Measurements from ENCODE around the gene MYO1H. TPM values are rescaled to one million over a fixed set of nuclear protein-coding genes. Genes with fewer than 3 reads are reported as not detected.

MYO1H gene
- total RNA-seq, 2 experiments from 2014 or later = 0.28 to 0.59 TPM

GRCh38 chr12:109487181-109488050, 139.7 kb downstream of the MYO1H start:
- Histone ChIP-seq H3K4me2 (ENCODE audit: low read length) (no peak overlapping the region), H4K20me1 (ENCODE audit: insufficient read depth, low read length) (no peaks in the 10 kb centered on the region), H2AFZ (ENCODE audit: low read length) (no peak overlapping the region), H3K27ac (ENCODE audit: low read depth, low read length, poor library complexity, severe bottlenecking) (no peak overlapping the region), H3K4me3 (ENCODE audit: low read depth, low read length, poor library complexity, severe bottlenecking) (no peak overlapping the region), H3K9me2 (ENCODE audit: insufficient read depth, low read length) (no peaks in the 10 kb centered on the region), H3K79me2 (ENCODE audit: insufficient read depth, low read depth, low read length) (no peaks in the 10 kb centered on the region), H3K4me1 (ENCODE audit: insufficient read depth, low read length, poor library complexity, severe bottlenecking) (no peaks in the 10 kb centered on the region), H3K36me3 (ENCODE audit: insufficient read depth, low read length) (peaks cover 88% of the 10 kb centered on the region), H3K9me3 (ENCODE audit: low read length) (no peaks in the 10 kb centered on the region)
- ChIA-PET CTCF (ENCODE audit: unreplicated experiment) (no interaction called here), POLR2A (no interaction called here)
- DNase-seq (ENCODE audit: low spot score) = no peak
- no TSS peak for BruUV-seq (replicated peaks)
- TF ChIP-seq EZH2phosphoT487 (IDR thresholded peaks at IDR 0.05; ENCODE audit: borderline replicate concordance, low read depth, low read length) (no peak), CTCF (conservative IDR thresholded peaks at IDR 0.05; ENCODE audit: low read length) (no peak)
- intact Hi-C loops (cut with micrococcal nuclease; ENCODE audit: unreplicated experiment) = no loop called here

GRCh38 chr12:109488051-109488665, 140.5 kb downstream of the MYO1H start:
- H3K27ac ChIP-seq (ENCODE audit: low read depth, low read length, poor library complexity, severe bottlenecking) = no peak overlapping the region
- no peaks in the 10 kb centered on the region for H3K9me2 ChIP-seq (ENCODE audit: insufficient read depth, low read length)
- H3K4me1 ChIP-seq (ENCODE audit: insufficient read depth, low read length, poor library complexity, severe bottlenecking) = no peaks in the 10 kb centered on the region
- intact Hi-C loops (cut with micrococcal nuclease; ENCODE audit: unreplicated experiment) = no loop called here
- no peak for DNase-seq (ENCODE audit: low spot score)
- no peak overlapping the region for H2AFZ ChIP-seq (ENCODE audit: low read length)
- no peaks in the 10 kb centered on the region for H3K9me3 ChIP-seq (ENCODE audit: low read length)
- H3K36me3 ChIP-seq (ENCODE audit: insufficient read depth, low read length) = peaks cover 89% of the 10 kb centered on the region
- H4K20me1 ChIP-seq (ENCODE audit: insufficient read depth, low read length) = no peaks in the 10 kb centered on the region
- CTCF ChIA-PET (ENCODE audit: unreplicated experiment) = no interaction called here
- no peak overlapping the region for H3K4me3 ChIP-seq (ENCODE audit: low read depth, low read length, poor library complexity, severe bottlenecking)
- POLR2A ChIA-PET = no interaction called here
- BruUV-seq (replicated peaks) = no TSS peak
- H3K79me2 ChIP-seq (ENCODE audit: insufficient read depth, low read depth, low read length) = no peaks in the 10 kb centered on the region
- H3K4me2 ChIP-seq (ENCODE audit: low read length) = no peak overlapping the region
- TF ChIP-seq EZH2phosphoT487 (IDR thresholded peaks at IDR 0.05; ENCODE audit: borderline replicate concordance, low read depth, low read length) (no peak), CTCF (conservative IDR thresholded peaks at IDR 0.05; ENCODE audit: low read length) (no peak)

All from OCI-LY7 (cell line).